Fibroblast of lung (primary cell): ENCODE measurements around the gene GMPR2. TPM values are rescaled to one million over a fixed set of nuclear protein-coding genes. Genes with fewer than 3 reads are reported as not detected.

Experiments used
- DNase-seq, 2 donors: peaks; one replicate each; pipeline versions ENCODE4 v3.0.0 to v3.0.0-alpha.2; 2010; ENCODE audit warnings: low read depth in 2 of 2
- H2AFZ ChIP-seq: 2 replicates; pipeline ENCODE4 v1.5.1; 2012; ENCODE audit warnings: low read length, control low read depth, inconsistent platforms
- H3K27ac ChIP-seq: 2 replicates; pipeline ENCODE4 v1.5.1; 2011; ENCODE audit warnings: low read length, control low read depth; ENCODE audit not compliant: insufficient read depth
- H3K27me3 ChIP-seq: 2 replicates; pipeline ENCODE4 v1.5.1; 2011; ENCODE audit warnings: mild to moderate bottlenecking, low read length; ENCODE audit not compliant: control insufficient read depth, insufficient read depth
- H3K36me3 ChIP-seq: 2 replicates; pipeline ENCODE4 v1.5.1; 2011; ENCODE audit warnings: low read length; ENCODE audit not compliant: control insufficient read depth, insufficient read depth
- H3K4me1 ChIP-seq: 2 replicates; pipeline ENCODE4 v1.5.1; 2011; ENCODE audit warnings: low read length; ENCODE audit not compliant: control insufficient read depth, insufficient read depth; ENCODE audit errors: extremely low read depth
- H3K4me2 ChIP-seq: 2 replicates; pipeline ENCODE4 v1.5.1; 2011; ENCODE audit warnings: low read length, control low read depth; ENCODE audit not compliant: insufficient read depth; ENCODE audit errors: extremely low read depth
- H3K4me3 ChIP-seq, 4 experiments: fragments of 200-600 bp in 1 of 4; sonication (generic) in 1 of 4; replicated peaks in 1 of 4; 2 replicates each; pipeline ENCODE4 v1.5.1; 2011 to 2016; ENCODE audit warnings: low read length in 4 of 4, low read depth in 3 of 4, mild to moderate bottlenecking in 3 of 4, control low read depth in 2 of 4, inconsistent platforms in 1 of 4, mixed read lengths in 1 of 4; ENCODE audit not compliant: insufficient read depth in 1 of 4; ENCODE audit errors: control extremely low read depth in 1 of 4
- H3K79me2 ChIP-seq: 2 replicates; pipeline ENCODE4 v1.5.1; 2012; ENCODE audit warnings: mild to moderate bottlenecking, low read length, inconsistent platforms; ENCODE audit not compliant: control insufficient read depth, insufficient read depth
- H3K9ac ChIP-seq: 2 replicates; pipeline ENCODE4 v1.5.1; 2011; ENCODE audit warnings: mild to moderate bottlenecking, low read length, control low read depth; ENCODE audit not compliant: insufficient read depth
- H3K9me3 ChIP-seq: 2 replicates; pipeline ENCODE4 v1.5.1; 2012; ENCODE audit warnings: low read depth, low read length; ENCODE audit not compliant: control insufficient read depth, insufficient read depth
- H4K20me1 ChIP-seq: 2 replicates; pipeline ENCODE4 v1.5.1; 2011; ENCODE audit warnings: low read length; ENCODE audit not compliant: control insufficient read depth, insufficient read depth; ENCODE audit errors: extremely low read depth
- CTCF ChIP-seq, 2 donors: IDR thresholded peaks in 1 of 2; conservative IDR thresholded peaks in 1 of 2; 1 replicate in 1 of 2; 2 replicates in 1 of 2; pipeline ENCODE4 v1.5.1; 2011 to 2012; ENCODE audit warnings: low read length in 2 of 2, control low read depth in 1 of 2, inconsistent platforms in 1 of 2, low read depth in 1 of 2, mild to moderate bottlenecking in 1 of 2
- EZH2 ChIP-seq: IDR thresholded peaks from 2 replicates; pipeline ENCODE4 v1.5.1; 2012; ENCODE audit warnings: low read length, control low read depth, mild to moderate bottlenecking; ENCODE audit errors: missing control alignments
- polyA plus RNA-seq, 2 donors: library from polyadenylated mRNA; depleted of rRNA in 1 of 2; stranded (reverse) in 1 of 2; unstranded in 1 of 2; fragments of >200 nt; gene quantifications; 2 replicates each; pipeline ENCODE4 v1.2.1, GENCODE V29; 2011 to 2012; ENCODE audit warnings: missing spikeins in 1 of 2
- total RNA-seq: library from RNA; depleted of rRNA; stranded (reverse); fragments of >200 nt; gene quantifications from 2 replicates; pipeline ENCODE4 v1.2.1, GENCODE V29; 2014

Gene GMPR2
- total and polyA plus RNA-seq, 2 donors (not counting 1 experiment from before 2014, with no cell fraction given), result 80.2 to 128 TPM

GRCh38 chr14:24236689-24237462 lies 4.1 kb downstream of the GMPR2 start:
- Histone ChIP-seq H3K36me3 (peaks cover 31% of the 10 kb centered on the region), H3K27me3 (no peaks in the 10 kb centered on the region), H3K4me3 (no peak overlapping the region), H3K79me2 (peaks cover 46% of the 10 kb centered on the region), H3K4me1 (peaks cover 18% of the 10 kb centered on the region), H4K20me1 (no peaks in the 10 kb centered on the region), H2AFZ (no peak overlapping the region), H3K27ac (no peak overlapping the region), H3K9me3 (no peaks in the 10 kb centered on the region), H3K4me2 (no peak overlapping the region), H3K9ac (no peak overlapping the region)
- TF ChIP-seq EZH2 (no peak), CTCF (conservative IDR thresholded peaks at IDR 0.05 in 1 of 2, IDR thresholded peaks at IDR 0.05 in 1 of 2; ENCODE audit: low read depth in 1 of 2, low read length in 2 of 2) (no peak)
- no peak for DNase-seq

DNA sequence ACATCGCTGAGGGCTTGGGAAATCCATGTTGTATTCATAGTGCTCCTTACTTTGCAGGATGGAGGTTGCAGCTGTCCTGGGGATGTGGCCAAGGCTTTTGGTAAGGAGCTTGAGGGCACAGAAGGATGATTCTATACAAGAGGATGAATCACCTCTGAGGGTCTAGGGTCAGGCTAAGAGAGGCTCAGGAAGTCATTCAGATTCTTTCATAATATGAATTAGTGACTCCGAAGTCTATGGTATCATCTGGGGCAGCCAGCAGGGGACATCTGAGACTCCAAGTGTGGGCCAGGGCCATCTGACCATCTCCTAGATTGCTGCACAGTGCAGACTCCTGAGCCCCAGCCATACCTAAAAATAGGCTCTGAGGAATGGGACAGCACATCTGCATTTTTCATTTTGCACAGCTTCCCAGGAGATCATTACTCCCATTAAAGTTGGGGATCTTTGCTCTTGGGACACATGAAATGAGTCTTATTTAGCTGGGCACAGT lies 4.8 kb downstream of the GMPR2 start:
- no peak for DNase-seq
- Histone ChIP-seq H3K4me1 (peaks cover 18% of the 10 kb centered on the region), H3K36me3 (peaks cover 31% of the 10 kb centered on the region), H3K9ac (no peak overlapping the region), H2AFZ (no peak overlapping the region), H3K9me3 (no peaks in the 10 kb centered on the region), H3K27me3 (no peaks in the 10 kb centered on the region), H3K4me2 (no peak overlapping the region), H3K4me3 (no peak overlapping the region), H3K27ac (no peak overlapping the region), H4K20me1 (no peaks in the 10 kb centered on the region), H3K79me2 (peaks cover 43% of the 10 kb centered on the region)
- TF ChIP-seq CTCF (conservative IDR thresholded peaks at IDR 0.05 in 1 of 2, IDR thresholded peaks at IDR 0.05 in 1 of 2; ENCODE audit: low read depth in 1 of 2, low read length in 2 of 2) (no peak), EZH2 (no peak)

DNA sequence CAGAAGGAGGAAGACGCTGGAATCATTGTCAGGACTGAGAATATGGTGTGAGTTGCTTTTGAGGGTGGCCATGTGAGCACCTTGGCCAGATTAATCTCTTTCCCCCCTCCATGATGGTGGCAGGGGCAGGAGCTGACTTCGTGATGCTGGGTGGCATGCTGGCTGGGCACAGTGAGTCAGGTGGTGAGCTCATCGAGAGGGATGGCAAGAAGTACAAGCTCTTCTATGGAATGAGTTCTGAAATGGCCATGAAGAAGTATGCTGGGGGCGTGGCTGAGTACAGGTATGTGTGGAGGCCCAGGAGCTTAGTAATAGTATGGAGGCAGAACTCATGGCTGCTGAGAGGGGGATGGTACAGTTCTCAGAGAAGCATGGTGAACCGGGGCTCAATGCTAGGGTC lies 5.4 kb downstream of the GMPR2 start:
- H2AFZ ChIP-seq, result no peak overlapping the region

More for the DNA sequence above, 5.4 kb downstream of the GMPR2 start:
- no peak for DNase-seq
- no peak overlapping the region for H3K4me3 ChIP-seq
- H3K9me3 ChIP-seq, result no peaks in the 10 kb centered on the region
- peaks cover 31% of the 10 kb centered on the region for H3K36me3 ChIP-seq
- H3K9ac ChIP-seq, result no peak overlapping the region
- no peak overlapping the region for H3K27ac ChIP-seq
- H3K27me3 ChIP-seq, result no peaks in the 10 kb centered on the region
- no peak overlapping the region for H3K4me2 ChIP-seq
- H4K20me1 ChIP-seq, result no peaks in the 10 kb centered on the region
- peaks cover 18% of the 10 kb centered on the region for H3K4me1 ChIP-seq
- H3K79me2 ChIP-seq, result peaks cover 41% of the 10 kb centered on the region
- TF ChIP-seq EZH2 (no peak), CTCF (conservative IDR thresholded peaks at IDR 0.05 in 1 of 2, IDR thresholded peaks at IDR 0.05 in 1 of 2; ENCODE audit: low read depth in 1 of 2, low read length in 2 of 2) (no peak)
